K562 (cell line): ENCODE data around the gene FNBP1. TPM values are rescaled to one million over a fixed set of nuclear protein-coding genes. Genes with fewer than 3 reads are reported as not detected.

Experiments used
- NBN ChIP-seq: fragments of 450-650 bp; IDR thresholded peaks from 2 replicates; pipeline ENCODE4 v1.6.1; 2016; ENCODE audit warnings: low read depth, mild to moderate bottlenecking
- PHB ChIP-seq: fragments of 250-450 bp; sonication (Bioruptor Pico); IDR thresholded peaks from 2 replicates; pipeline ENCODE4 v1.5.0; 2021
- U2AF2 ChIP-seq: fragments of 200-400 bp; formaldehyde crosslinking; optimal IDR thresholded peaks from 2 replicates; pipeline ENCODE3; 2017; ENCODE audit warnings: low read depth, mild to moderate bottlenecking, low read length
- polyA plus RNA-seq, 8 experiments: library from polyadenylated mRNA; depleted of rRNA in 4 of 8; stranded (reverse) in 5 of 8; unstranded in 3 of 8; fragments of >200 nt; fragmentation: Nextera tagmentation in 2 of 8; fragmentation: Illumina TruSeq in 1 of 8; extraction: Ambion mirVana in 2 of 8; extraction: Trizol in 1 of 8; gene quantifications; 2 replicates each; pipeline versions ENCODE4 v1.2.1 to v1.2.3, GENCODE V29; 2011 to 2014; ENCODE audit warnings: inconsistent platforms in 1 of 8, missing spikeins in 1 of 8
- total RNA-seq, 7 experiments: library from RNA; depleted of rRNA in 6 of 7; stranded (reverse); fragments of >200 nt in 6 of 7; fragmentation: Illumina TruSeq in 2 of 7; extraction: Trizol in 2 of 7; gene quantifications; 2 replicates each; pipeline versions ENCODE4 v1.2.1 to v1.2.3, GENCODE V29; 2011 to 2021; ENCODE audit warnings: low replicate concordance in 1 of 7
- TF ChIP-seq, protein P1 (sequence below): fragments of 450-650 bp; IDR thresholded peaks from 2 replicates; pipeline ENCODE4 v1.6.1; 2016; ENCODE audit warnings: low read depth
- TF ChIP-seq, protein P2 (sequence below): sonication (generic); formaldehyde crosslinking; IDR thresholded peaks from 2 replicates; pipeline ENCODE4 v1.8.1; 2023; ENCODE audit warnings: mild to moderate bottlenecking, missing genetic modification reagents
- TF ChIP-seq, protein P3 (sequence below), 3 experiments: IDR thresholded peaks in 2 of 3; conservative IDR thresholded peaks in 1 of 3; 2 replicates each; pipeline ENCODE4 v1.5.1; 2011 to 2012; ENCODE audit warnings: low read length in 3 of 3, mild to moderate bottlenecking in 3 of 3, control low read depth in 2 of 3, improper control_type of control experiment in 1 of 3, inconsistent platforms in 1 of 3, low read depth in 1 of 3, mixed read lengths in 1 of 3, moderate library complexity in 1 of 3; ENCODE audit not compliant: insufficient read depth in 2 of 3

The FNBP1 gene
- total and polyA plus RNA-seq, 9 of the 15 experiments (the other 6 are each of a cell fraction or from before 2014, with no cell fraction given) = 1.8 to 14.9 (median 7.6) TPM

DNA sequence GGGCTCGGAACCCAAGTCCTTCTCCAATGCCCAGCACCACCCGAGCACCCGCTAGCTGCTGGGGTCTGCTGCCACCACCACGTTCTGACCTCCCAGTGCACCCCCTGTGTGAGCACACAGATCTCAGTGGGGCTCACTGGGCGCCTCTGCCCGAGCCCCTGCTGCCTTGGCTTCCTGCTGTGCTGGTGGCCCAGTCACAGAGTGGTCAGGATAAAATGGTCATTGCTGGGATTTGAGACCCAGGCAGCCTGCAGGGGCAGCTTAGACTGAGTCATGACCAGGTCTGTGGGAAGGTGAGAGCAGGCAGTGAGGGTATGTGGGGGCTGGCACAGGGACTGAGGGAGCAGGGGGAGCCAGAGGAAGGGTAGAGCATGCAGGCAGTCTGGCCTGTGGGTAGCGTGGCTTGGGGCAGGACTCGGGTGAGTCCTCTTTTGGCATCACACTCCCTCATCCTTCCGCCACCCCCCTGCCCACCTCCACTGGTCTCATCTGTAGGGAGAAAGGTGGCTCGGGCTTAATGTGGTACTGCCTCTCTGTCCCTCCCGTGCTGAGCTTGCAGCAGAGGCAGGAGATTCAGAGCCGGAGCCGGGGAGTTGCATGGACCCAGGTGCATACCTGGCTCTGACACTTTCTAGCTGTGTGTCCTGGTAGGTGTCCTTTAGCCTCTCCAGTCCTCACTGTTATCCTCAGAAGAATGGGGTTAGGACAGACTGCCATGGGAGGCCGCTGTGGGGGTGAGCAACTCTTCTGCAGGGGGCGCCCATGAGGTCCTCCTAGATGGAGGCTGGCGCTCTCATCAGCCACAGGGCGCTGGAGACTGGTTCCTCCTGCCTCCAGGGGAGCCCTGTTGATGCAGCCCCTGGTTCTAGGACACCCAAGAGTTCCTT, 175.6 kb downstream of the FNBP1 start (continued):
- TF ChIP-seq, protein P1, sequence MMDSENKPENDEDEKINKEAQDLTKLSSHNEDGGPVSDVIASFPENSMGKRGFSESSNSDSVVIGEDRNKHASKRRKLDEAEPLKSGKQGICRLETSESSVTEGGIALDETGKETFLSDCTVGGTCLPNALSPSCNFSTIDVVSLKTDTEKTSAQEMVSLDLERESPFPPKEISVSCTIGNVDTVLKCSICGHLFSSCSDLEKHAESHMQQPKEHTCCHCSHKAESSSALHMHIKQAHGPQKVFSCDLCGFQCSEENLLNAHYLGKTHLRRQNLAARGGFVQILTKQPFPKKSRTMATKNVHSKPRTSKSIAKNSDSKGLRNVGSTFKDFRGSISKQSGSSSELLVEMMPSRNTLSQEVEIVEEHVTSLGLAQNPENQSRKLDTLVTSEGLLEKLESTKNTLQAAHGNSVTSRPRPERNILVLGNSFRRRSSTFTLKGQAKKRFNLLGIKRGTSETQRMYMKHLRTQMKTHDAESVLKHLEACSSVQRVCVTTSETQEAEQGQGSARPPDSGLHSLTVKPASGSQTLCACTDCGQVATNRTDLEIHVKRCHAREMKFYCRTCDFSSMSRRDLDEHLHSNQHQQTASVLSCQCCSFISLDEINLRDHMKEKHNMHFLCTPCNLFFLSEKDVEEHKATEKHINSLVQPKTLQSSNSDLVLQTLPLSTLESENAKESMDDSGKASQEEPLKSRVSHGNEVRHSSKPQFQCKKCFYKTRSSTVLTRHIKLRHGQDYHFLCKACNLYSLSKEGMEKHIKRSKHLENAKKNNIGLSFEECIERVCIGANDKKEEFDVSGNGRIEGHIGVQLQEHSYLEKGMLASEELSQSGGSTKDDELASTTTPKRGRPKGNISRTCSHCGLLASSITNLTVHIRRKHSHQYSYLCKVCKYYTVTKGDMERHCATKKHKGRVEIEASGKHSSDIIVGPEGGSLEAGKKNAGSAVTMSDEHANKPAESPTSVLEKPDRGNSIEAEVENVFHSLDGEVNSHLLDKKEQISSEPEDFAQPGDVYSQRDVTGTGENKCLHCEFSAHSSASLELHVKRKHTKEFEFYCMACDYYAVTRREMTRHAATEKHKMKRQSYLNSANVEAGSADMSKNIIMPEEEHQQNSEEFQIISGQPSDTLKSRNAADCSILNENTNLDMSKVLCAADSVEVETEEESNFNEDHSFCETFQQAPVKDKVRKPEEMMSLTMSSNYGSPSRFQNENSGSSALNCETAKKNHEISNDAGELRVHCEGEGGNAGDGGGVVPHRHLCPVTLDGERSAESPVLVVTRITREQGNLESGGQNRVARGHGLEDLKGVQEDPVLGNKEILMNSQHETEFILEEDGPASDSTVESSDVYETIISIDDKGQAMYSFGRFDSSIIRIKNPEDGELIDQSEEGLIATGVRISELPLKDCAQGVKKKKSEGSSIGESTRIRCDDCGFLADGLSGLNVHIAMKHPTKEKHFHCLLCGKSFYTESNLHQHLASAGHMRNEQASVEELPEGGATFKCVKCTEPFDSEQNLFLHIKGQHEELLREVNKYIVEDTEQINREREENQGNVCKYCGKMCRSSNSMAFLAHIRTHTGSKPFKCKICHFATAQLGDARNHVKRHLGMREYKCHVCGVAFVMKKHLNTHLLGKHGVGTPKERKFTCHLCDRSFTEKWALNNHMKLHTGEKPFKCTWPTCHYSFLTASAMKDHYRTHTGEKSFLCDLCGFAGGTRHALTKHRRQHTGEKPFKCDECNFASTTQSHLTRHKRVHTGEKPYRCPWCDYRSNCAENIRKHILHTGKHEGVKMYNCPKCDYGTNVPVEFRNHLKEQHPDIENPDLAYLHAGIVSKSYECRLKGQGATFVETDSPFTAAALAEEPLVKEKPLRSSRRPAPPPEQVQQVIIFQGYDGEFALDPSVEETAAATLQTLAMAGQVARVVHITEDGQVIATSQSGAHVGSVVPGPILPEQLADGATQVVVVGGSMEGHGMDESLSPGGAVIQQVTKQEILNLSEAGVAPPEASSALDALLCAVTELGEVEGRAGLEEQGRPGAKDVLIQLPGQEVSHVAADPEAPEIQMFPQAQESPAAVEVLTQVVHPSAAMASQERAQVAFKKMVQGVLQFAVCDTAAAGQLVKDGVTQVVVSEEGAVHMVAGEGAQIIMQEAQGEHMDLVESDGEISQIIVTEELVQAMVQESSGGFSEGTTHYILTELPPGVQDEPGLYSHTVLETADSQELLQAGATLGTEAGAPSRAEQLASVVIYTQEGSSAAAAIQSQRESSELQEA = no peak
- TF ChIP-seq, protein P2, sequence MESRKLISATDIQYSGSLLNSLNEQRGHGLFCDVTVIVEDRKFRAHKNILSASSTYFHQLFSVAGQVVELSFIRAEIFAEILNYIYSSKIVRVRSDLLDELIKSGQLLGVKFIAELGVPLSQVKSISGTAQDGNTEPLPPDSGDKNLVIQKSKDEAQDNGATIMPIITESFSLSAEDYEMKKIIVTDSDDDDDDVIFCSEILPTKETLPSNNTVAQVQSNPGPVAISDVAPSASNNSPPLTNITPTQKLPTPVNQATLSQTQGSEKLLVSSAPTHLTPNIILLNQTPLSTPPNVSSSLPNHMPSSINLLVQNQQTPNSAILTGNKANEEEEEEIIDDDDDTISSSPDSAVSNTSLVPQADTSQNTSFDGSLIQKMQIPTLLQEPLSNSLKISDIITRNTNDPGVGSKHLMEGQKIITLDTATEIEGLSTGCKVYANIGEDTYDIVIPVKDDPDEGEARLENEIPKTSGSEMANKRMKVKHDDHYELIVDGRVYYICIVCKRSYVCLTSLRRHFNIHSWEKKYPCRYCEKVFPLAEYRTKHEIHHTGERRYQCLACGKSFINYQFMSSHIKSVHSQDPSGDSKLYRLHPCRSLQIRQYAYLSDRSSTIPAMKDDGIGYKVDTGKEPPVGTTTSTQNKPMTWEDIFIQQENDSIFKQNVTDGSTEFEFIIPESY (CRISPR knock-in tag) = peak; percentile 100
- TF ChIP-seq NBN = no peak
- no peak for TF ChIP-seq U2AF2
- TF ChIP-seq PHB (CRISPR knock-in tag) = no peak
- TF ChIP-seq, protein P3, sequence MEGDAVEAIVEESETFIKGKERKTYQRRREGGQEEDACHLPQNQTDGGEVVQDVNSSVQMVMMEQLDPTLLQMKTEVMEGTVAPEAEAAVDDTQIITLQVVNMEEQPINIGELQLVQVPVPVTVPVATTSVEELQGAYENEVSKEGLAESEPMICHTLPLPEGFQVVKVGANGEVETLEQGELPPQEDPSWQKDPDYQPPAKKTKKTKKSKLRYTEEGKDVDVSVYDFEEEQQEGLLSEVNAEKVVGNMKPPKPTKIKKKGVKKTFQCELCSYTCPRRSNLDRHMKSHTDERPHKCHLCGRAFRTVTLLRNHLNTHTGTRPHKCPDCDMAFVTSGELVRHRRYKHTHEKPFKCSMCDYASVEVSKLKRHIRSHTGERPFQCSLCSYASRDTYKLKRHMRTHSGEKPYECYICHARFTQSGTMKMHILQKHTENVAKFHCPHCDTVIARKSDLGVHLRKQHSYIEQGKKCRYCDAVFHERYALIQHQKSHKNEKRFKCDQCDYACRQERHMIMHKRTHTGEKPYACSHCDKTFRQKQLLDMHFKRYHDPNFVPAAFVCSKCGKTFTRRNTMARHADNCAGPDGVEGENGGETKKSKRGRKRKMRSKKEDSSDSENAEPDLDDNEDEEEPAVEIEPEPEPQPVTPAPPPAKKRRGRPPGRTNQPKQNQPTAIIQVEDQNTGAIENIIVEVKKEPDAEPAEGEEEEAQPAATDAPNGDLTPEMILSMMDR (IDR thresholded peaks at IDR 0.05 in 2 of 3, conservative IDR thresholded peaks at IDR 0.05 in 1 of 3; ENCODE audit: insufficient read depth in 2 of 3, low read depth in 1 of 3, low read length in 3 of 3) = peak; percentile 43 to 72 (median 56)
